Breast epithelium (tissue), 4 donors: ENCODE results near the gene SLC22A13. TPM values are rescaled to one million over a fixed set of nuclear protein-coding genes. Genes with fewer than 3 reads are reported as not detected.

Experiments
- DNase-seq, 2 donors: peaks; one replicate each; pipeline ENCODE4 v3.0.0-alpha.2; 2019; ENCODE audit warnings: low spot score in 2 of 2
- H3K27ac ChIP-seq, 2 donors: fragments of 200-600 bp; sonication (generic) in 1 of 2; one replicate each; pipeline ENCODE4 v1.5.1; 2016 to 2019; ENCODE audit warnings: mild to moderate bottlenecking in 1 of 2
- H3K27me3 ChIP-seq, 2 donors: fragments of 200-600 bp; sonication (generic) in 1 of 2; one replicate each; pipeline versions ENCODE4 v1.5.1 to v1.6.0; 2017 to 2019; ENCODE audit warnings: control low read depth in 1 of 2, mild to moderate bottlenecking in 1 of 2
- H3K36me3 ChIP-seq: fragments of 200-600 bp; one replicate; pipeline ENCODE4 v1.5.1; 2019
- H3K4me1 ChIP-seq, 2 donors: fragments of 200-600 bp; sonication (generic); one replicate each; pipeline ENCODE4 v1.5.1; 2016 to 2019; ENCODE audit warnings: control low read depth in 1 of 2
- H3K4me3 ChIP-seq, 3 donors: fragments of 200-600 bp; sonication (generic); 1 replicate in 2 of 3; 2 replicates in 1 of 3; pipeline ENCODE4 v1.5.1; 2016 to 2019; ENCODE audit warnings: mild to moderate bottlenecking in 3 of 3, moderate library complexity in 2 of 3
- H3K9me3 ChIP-seq, 2 donors: fragments of 200-600 bp; sonication (generic) in 1 of 2; one replicate each; pipeline ENCODE4 v1.5.1; 2016 to 2019; ENCODE audit warnings: control low read depth in 1 of 2
- CTCF ChIP-seq, 3 donors: fragments of 450-650 bp; IDR thresholded peaks; one replicate each; pipeline ENCODE4 v1.5.1; 2016 to 2017; ENCODE audit warnings: antibody characterized with exemption in 3 of 3, mild to moderate bottlenecking in 3 of 3, moderate library complexity in 3 of 3
- POLR2A ChIP-seq: fragments of 450-650 bp; IDR thresholded peaks from one replicate; pipeline ENCODE4 v1.6.1; 2016; ENCODE audit warnings: antibody characterized with exemption, mild to moderate bottlenecking, moderate library complexity
- POLR2AphosphoS5 ChIP-seq, 3 donors: sonication (generic); formaldehyde crosslinking; IDR thresholded peaks; one replicate each; pipeline ENCODE4 v1.6.1; 2017; ENCODE audit warnings: antibody characterized with exemption in 3 of 3
- intact Hi-C: fragments of 100-400 bp; cut with DNase I; formaldehyde crosslinking; loops from one replicate; pipeline ENCODE4 v1.15.1; 2023; ENCODE audit warnings: low total_unique reads
- total RNA-seq, 3 donors: library from RNA; depleted of rRNA; stranded (reverse); fragments of >200 nt; gene quantifications; one replicate each; pipeline ENCODE4 v1.1.0, GENCODE V29; 2016

The SLC22A13 gene
- total RNA-seq, 3 donors from 2014 or later, result 0.48 to 0.59 TPM; not detected in 1

- Histone ChIP-seq H3K27ac (no peak overlapping the region), H3K9me3 (no peaks in the 10 kb centered on the region), H3K27me3 (no peaks in the 10 kb centered on the region), H3K36me3 (no peaks in the 10 kb centered on the region), H3K4me1 (no peaks in the 10 kb centered on the region), H3K4me3 (no peak overlapping the region)
- no peak for TF ChIP-seq POLR2A
- TF ChIP-seq POLR2AphosphoS5 (IDR thresholded peaks at IDR 0.05), result no peak
- TF ChIP-seq CTCF (IDR thresholded peaks at IDR 0.05), result no peak
- no peak for DNase-seq
- intact Hi-C loops, result no loop called here
These were observed 45.9 kb downstream of the SLC22A13 start for GRCh38 chr3:38311476-38311875.

GRCh38 chr3:38311941-38312340 lies 46.3 kb downstream of the SLC22A13 start:
- Histone ChIP-seq H3K4me3 (no peak overlapping the region), H3K36me3 (no peaks in the 10 kb centered on the region), H3K27me3 (no peaks in the 10 kb centered on the region), H3K27ac (no peak overlapping the region), H3K4me1 (no peaks in the 10 kb centered on the region), H3K9me3 (no peaks in the 10 kb centered on the region)
- TF ChIP-seq POLR2A (no peak), CTCF (IDR thresholded peaks at IDR 0.05) (no peak), POLR2AphosphoS5 (IDR thresholded peaks at IDR 0.05) (no peak)
- intact Hi-C loops, result no loop called here
- DNase-seq, result no peak

GRCh38 chr3:38312356-38312755 lies 46.7 kb downstream of the SLC22A13 start:
- Histone ChIP-seq H3K27me3 (no peaks in the 10 kb centered on the region), H3K4me3 (no peak overlapping the region), H3K36me3 (no peaks in the 10 kb centered on the region), H3K4me1 (no peaks in the 10 kb centered on the region), H3K27ac (no peak overlapping the region), H3K9me3 (no peaks in the 10 kb centered on the region)
- no peak for TF ChIP-seq POLR2A
- TF ChIP-seq POLR2AphosphoS5 (IDR thresholded peaks at IDR 0.05), result no peak
- no peak for TF ChIP-seq CTCF (IDR thresholded peaks at IDR 0.05)
- DNase-seq, result no peak
- intact Hi-C loops, result no loop called here

- no peaks in the 10 kb centered on the region for H3K36me3 ChIP-seq
- no peaks in the 10 kb centered on the region for H3K27me3 ChIP-seq
- intact Hi-C loops, result no loop called here
- no peak for DNase-seq
- H3K4me1 ChIP-seq, result no peaks in the 10 kb centered on the region
- TF ChIP-seq CTCF (IDR thresholded peaks at IDR 0.05) (no peak), POLR2AphosphoS5 (IDR thresholded peaks at IDR 0.05) (no peak), POLR2A (no peak)
- no peaks in the 10 kb centered on the region for H3K9me3 ChIP-seq
- H3K4me3 ChIP-seq, result no peak overlapping the region
- no peak overlapping the region for H3K27ac ChIP-seq
These were observed 47.7 kb downstream of the SLC22A13 start for GRCh38 chr3:38313263-38313662.

GRCh38 chr3:38313695-38314094 lies 48.1 kb downstream of the SLC22A13 start:
- Histone ChIP-seq H3K9me3 (no peaks in the 10 kb centered on the region), H3K4me1 (no peaks in the 10 kb centered on the region), H3K27ac (no peak overlapping the region), H3K27me3 (no peaks in the 10 kb centered on the region), H3K36me3 (no peaks in the 10 kb centered on the region), H3K4me3 (no peak overlapping the region)
- DNase-seq, result no peak
- TF ChIP-seq CTCF (IDR thresholded peaks at IDR 0.05), result no peak
- TF ChIP-seq POLR2AphosphoS5 (IDR thresholded peaks at IDR 0.05), result no peak
- no peak for TF ChIP-seq POLR2A
- intact Hi-C loops, result loop anchor here (1.0 kb wide), 1 partner anchor 37 kb away; no protein-coding TSS in a partner anchor
